SU-DHL-6 (cell line): ENCODE data around the gene NCR3LG1.

Experiments used
- H2AFZ ChIP-seq: fragments of 200-600 bp; sonication (generic); 2 replicates; pipeline ENCODE4 v1.6.1; 2014; ENCODE audit warnings: low read depth, mild to moderate bottlenecking, moderate library complexity, mixed read lengths, antibody characterized with exemption, low read length; ENCODE audit not compliant: severe bottlenecking
- H3F3A ChIP-seq: fragments of 200-600 bp; shearing (Covaris generic); 2 replicates; pipeline ENCODE4 v1.6.0; 2016; ENCODE audit warnings: antibody characterized with exemption, mild to moderate bottlenecking; ENCODE audit not compliant: insufficient read depth
- H3K27ac ChIP-seq: fragments of 200-600 bp; sonication (generic); 2 replicates; pipeline ENCODE4 v1.5.1; 2016; ENCODE audit warnings: low read depth, mild to moderate bottlenecking, low read length, moderate library complexity, mixed read lengths
- H3K27me3 ChIP-seq: fragments of 200-600 bp; sonication (generic), shearing (Covaris generic); 2 replicates; pipeline ENCODE4 v1.6.0; 2014; ENCODE audit warnings: mild to moderate bottlenecking, low read length
- H3K36me3 ChIP-seq: fragments of 200-600 bp; sonication (generic); 2 replicates; pipeline ENCODE4 v1.6.1; 2014; ENCODE audit warnings: mild to moderate bottlenecking, low read length, mixed read lengths
- H3K4me2 ChIP-seq: fragments of 300-600, 200-600 bp; shearing (Covaris generic), sonication (generic); 2 replicates; pipeline ENCODE4 v1.6.0; 2014; ENCODE audit warnings: low read length, low read depth, mild to moderate bottlenecking; ENCODE audit not compliant: poor library complexity, severe bottlenecking
- H3K4me3 ChIP-seq: fragments of 200-600 bp; sonication (generic); 2 replicates; pipeline ENCODE4 v1.5.1; 2014; ENCODE audit warnings: antibody characterized with exemption, low read length, mild to moderate bottlenecking, mixed read lengths; ENCODE audit not compliant: insufficient read depth, poor library complexity, severe bottlenecking
- H3K79me2 ChIP-seq: fragments of 200-600 bp; sonication (generic); 2 replicates; pipeline ENCODE4 v1.6.1; 2014; ENCODE audit warnings: mild to moderate bottlenecking, low read length, moderate library complexity; ENCODE audit not compliant: insufficient read depth
- H3K9ac ChIP-seq: fragments of 200-600 bp; sonication (generic); 2 replicates; pipeline ENCODE4 v1.7.0; 2014; ENCODE audit warnings: mild to moderate bottlenecking, low read length
- H3K9me2 ChIP-seq: fragments of 200-600 bp; sonication (generic); replicated peaks from 2 replicates; pipeline ENCODE4 v1.6.1; 2014; ENCODE audit warnings: low read length; ENCODE audit not compliant: insufficient read depth
- H3K9me3 ChIP-seq: fragments of 200-600 bp; sonication (generic); 2 replicates; pipeline ENCODE4 v1.6.1; 2014; ENCODE audit warnings: low read length, mixed read lengths; ENCODE audit not compliant: insufficient read depth
- H4K20me1 ChIP-seq: fragments of 200-600 bp; sonication (generic); 2 replicates; pipeline ENCODE4 v1.6.1; 2014; ENCODE audit warnings: low read depth, mild to moderate bottlenecking, antibody characterized with exemption, low read length, moderate library complexity, mixed read lengths
- EZH2phosphoT487 ChIP-seq: fragments of 200-600 bp; sonication (generic), shearing (Covaris generic); conservative IDR thresholded peaks from 2 replicates; pipeline ENCODE4 v1.6.1; 2018; ENCODE audit warnings: mild to moderate bottlenecking, antibody characterized with exemption, low read length, moderate library complexity, mixed read lengths
- TF ChIP-seq, protein P1 (sequence below): fragments of 200-600 bp; sonication (generic); IDR thresholded peaks from one replicate; pipeline ENCODE4 v1.5.1; 2017; ENCODE audit warnings: antibody characterized with exemption, mild to moderate bottlenecking, low read length, moderate library complexity; ENCODE audit not compliant: insufficient read depth, poor library complexity, severe bottlenecking

NCR3LG1 gene

GRCh38 chr11:17366495-17366894 is 14.9 kb downstream of the NCR3LG1 start:
- Histone ChIP-seq H3K9me3 (peaks cover 35% of the 10 kb centered on the region), H3K79me2 (peaks cover 43% of the 10 kb centered on the region), H3K9me2 (no peaks in the 10 kb centered on the region), H2AFZ (no peak overlapping the region), H3K4me2 (no peak overlapping the region), H3K27me3 (no peaks in the 10 kb centered on the region), H3K4me3 (no peak overlapping the region), H3K9ac (no peak overlapping the region), H3K36me3 (peaks cover 78% of the 10 kb centered on the region), H4K20me1 (peaks cover 5% of the 10 kb centered on the region; the same call in 1 of the 2 replicates), H3F3A (no peaks in the 10 kb centered on the region), H3K27ac (no peak overlapping the region)
- TF ChIP-seq, protein P1, sequence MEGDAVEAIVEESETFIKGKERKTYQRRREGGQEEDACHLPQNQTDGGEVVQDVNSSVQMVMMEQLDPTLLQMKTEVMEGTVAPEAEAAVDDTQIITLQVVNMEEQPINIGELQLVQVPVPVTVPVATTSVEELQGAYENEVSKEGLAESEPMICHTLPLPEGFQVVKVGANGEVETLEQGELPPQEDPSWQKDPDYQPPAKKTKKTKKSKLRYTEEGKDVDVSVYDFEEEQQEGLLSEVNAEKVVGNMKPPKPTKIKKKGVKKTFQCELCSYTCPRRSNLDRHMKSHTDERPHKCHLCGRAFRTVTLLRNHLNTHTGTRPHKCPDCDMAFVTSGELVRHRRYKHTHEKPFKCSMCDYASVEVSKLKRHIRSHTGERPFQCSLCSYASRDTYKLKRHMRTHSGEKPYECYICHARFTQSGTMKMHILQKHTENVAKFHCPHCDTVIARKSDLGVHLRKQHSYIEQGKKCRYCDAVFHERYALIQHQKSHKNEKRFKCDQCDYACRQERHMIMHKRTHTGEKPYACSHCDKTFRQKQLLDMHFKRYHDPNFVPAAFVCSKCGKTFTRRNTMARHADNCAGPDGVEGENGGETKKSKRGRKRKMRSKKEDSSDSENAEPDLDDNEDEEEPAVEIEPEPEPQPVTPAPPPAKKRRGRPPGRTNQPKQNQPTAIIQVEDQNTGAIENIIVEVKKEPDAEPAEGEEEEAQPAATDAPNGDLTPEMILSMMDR = no peak
- no peak for TF ChIP-seq EZH2phosphoT487

- H3K9me2 ChIP-seq = no peaks in the 10 kb centered on the region
- H3K36me3 ChIP-seq = peaks cover 89% of the 10 kb centered on the region
- H2AFZ ChIP-seq = no peak overlapping the region
- no peaks in the 10 kb centered on the region for H3K27me3 ChIP-seq
- H3K79me2 ChIP-seq = peaks cover 32% of the 10 kb centered on the region
- no peak overlapping the region for H3K4me3 ChIP-seq
- H3K9ac ChIP-seq = no peak overlapping the region
- no peak for TF ChIP-seq EZH2phosphoT487
- TF ChIP-seq, protein P1 = no peak
- H3F3A ChIP-seq = no peaks in the 10 kb centered on the region
- no peak overlapping the region for H3K27ac ChIP-seq
- H3K4me2 ChIP-seq = no peak overlapping the region
- no peaks in the 10 kb centered on the region for H4K20me1 ChIP-seq
- H3K9me3 ChIP-seq = peaks cover 49% of the 10 kb centered on the region
Measured at GRCh38 chr11:17368551-17368950, 17.0 kb downstream of the NCR3LG1 start.

DNA sequence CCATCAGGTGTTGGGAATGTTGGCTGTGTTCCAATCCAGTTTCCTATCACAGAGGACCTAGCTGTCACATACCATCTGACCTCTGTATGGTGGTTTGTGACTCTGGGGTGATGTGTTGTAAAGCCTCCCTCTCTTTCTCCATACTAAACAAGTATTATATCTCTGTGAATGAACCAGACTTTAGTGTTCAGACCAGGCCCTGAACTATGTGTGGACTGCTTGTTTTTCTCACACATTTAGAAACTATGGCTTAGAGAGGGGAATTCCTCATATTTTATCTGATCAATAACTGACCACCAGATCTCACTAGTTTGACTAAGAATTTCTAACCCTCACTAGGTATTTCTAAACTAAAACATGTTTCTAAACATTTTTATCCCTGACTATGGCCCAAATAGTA is 17.5 kb downstream of the NCR3LG1 start:
- Histone ChIP-seq H2AFZ (no peak overlapping the region), H3K27ac (no peak overlapping the region), H3K9ac (no peak overlapping the region), H3K27me3 (no peaks in the 10 kb centered on the region), H3K9me2 (no peaks in the 10 kb centered on the region), H3F3A (no peaks in the 10 kb centered on the region), H3K9me3 (peaks cover 49% of the 10 kb centered on the region), H3K79me2 (peaks cover 27% of the 10 kb centered on the region), H3K4me3 (no peak overlapping the region), H3K36me3 (peaks cover 95% of the 10 kb centered on the region), H3K4me2 (no peak overlapping the region), H4K20me1 (no peaks in the 10 kb centered on the region)
- TF ChIP-seq, protein P1 = no peak
- no peak for TF ChIP-seq EZH2phosphoT487
